Caco-2 (cell line): ENCODE measurements around the gene ADGRB3. TPM values are rescaled to one million over a fixed set of nuclear protein-coding genes. Genes with fewer than 3 reads are reported as not detected.

Source experiments
- BruUV-seq: library from RNA; stranded (reverse); fragments of 400-500 nt; replicated peaks from 2 replicates; lab custom pipeline; 2021; lab: Mats Ljungman, UMichigan
- CTCF ChIA-PET: fragments of 300-600 bp; sonication (Branson Sonifier 250); formaldehyde crosslinking; loops from one replicate; lab custom pipeline; 2022; ENCODE audit warnings: antibody characterized with exemption; lab: Charles Lee
- POLR2A ChIA-PET: fragments of 300-600 bp; sonication (Branson Sonifier 250); formaldehyde crosslinking; loops from one replicate; lab custom pipeline; 2022; ENCODE audit warnings: antibody characterized with exemption; lab: Charles Lee
- DNase-seq, 2 experiments: peaks; one replicate each; pipeline versions ENCODE4 v3.0.0 to v3.0.0-alpha.2; 2020 to 2022
- H3K27me3 ChIP-seq: replicated peaks from 2 replicates; pipeline ENCODE4 v1.6.0; 2011; ENCODE audit warnings: low read length; ENCODE audit not compliant: control insufficient read depth, insufficient read depth
- H3K36me3 ChIP-seq: 2 replicates; pipeline ENCODE4 v1.5.1; 2011; ENCODE audit warnings: low read length; ENCODE audit not compliant: control insufficient read depth, insufficient read depth
- H3K4me1 ChIP-seq: fragments of 250-450 bp; sonication (Bioruptor Pico); 2 replicates; pipeline ENCODE4 v1.5.1; 2020; ENCODE audit warnings: mild to moderate bottlenecking
- H3K4me3 ChIP-seq: 2 replicates; pipeline ENCODE4 v1.5.1; 2011; ENCODE audit warnings: low read depth, mild to moderate bottlenecking, control low read depth, low read length
- H3K9me3 ChIP-seq: fragments of 250-450 bp; sonication (Bioruptor Pico); 2 replicates; pipeline ENCODE4 v1.5.1; 2020; ENCODE audit warnings: mild to moderate bottlenecking, moderate library complexity
- H3K27ac Mint-ChIP-seq: one replicate; pipeline ENCODE4 v1.8.0; 2022; ENCODE audit warnings: mixed read lengths; ENCODE audit not compliant: unreplicated experiment
- H3K27me3 Mint-ChIP-seq: one replicate; pipeline ENCODE4 v1.8.0; 2022; ENCODE audit warnings: mixed read lengths; ENCODE audit not compliant: insufficient read depth, unreplicated experiment
- H3K36me3 Mint-ChIP-seq: one replicate; pipeline ENCODE4 v1.8.0; 2022; ENCODE audit warnings: mild to moderate bottlenecking, mixed read lengths; ENCODE audit not compliant: insufficient read depth, unreplicated experiment
- H3K4me1 Mint-ChIP-seq: one replicate; pipeline ENCODE4 v1.8.0; 2022; ENCODE audit warnings: low read depth, mixed read lengths; ENCODE audit not compliant: unreplicated experiment
- H3K4me3 Mint-ChIP-seq: one replicate; pipeline ENCODE4 v1.8.0; 2022; ENCODE audit warnings: mild to moderate bottlenecking, moderate library complexity, mixed read lengths; ENCODE audit not compliant: unreplicated experiment
- H3K9me3 Mint-ChIP-seq: one replicate; pipeline ENCODE4 v1.8.0; 2022; ENCODE audit warnings: mixed read lengths; ENCODE audit not compliant: unreplicated experiment
- intact Hi-C: fragments of 100-400 bp; cut with micrococcal nuclease; formaldehyde crosslinking; loops from one replicate; pipeline ENCODE4 v1.10.0; 2022; ENCODE audit not compliant: unreplicated experiment
- total RNA-seq: library from RNA; stranded (reverse); gene quantifications from 2 replicates; pipeline ENCODE4 v1.2.3, GENCODE V29; 2022
- TF ChIP-seq, protein P1 (sequence below), 2 experiments: fragments of 200-600 bp in 1 of 2; IDR thresholded peaks; 1 replicate in 1 of 2; 2 replicates in 1 of 2; pipeline versions ENCODE4 v1.5.1 to v1.8.0; 2011 to 2022; ENCODE audit warnings: antibody characterized with exemption in 1 of 2, control low read depth in 1 of 2, inconsistent platforms in 1 of 2, low read depth in 1 of 2, low read length in 1 of 2, mild to moderate bottlenecking in 1 of 2, moderate library complexity in 1 of 2; ENCODE audit not compliant: insufficient read depth in 1 of 2, severe bottlenecking in 1 of 2, unreplicated experiment in 1 of 2

Gene ADGRB3
- total RNA-seq, 1 experiment from 2014 or later = 0.18 TPM

DNA sequence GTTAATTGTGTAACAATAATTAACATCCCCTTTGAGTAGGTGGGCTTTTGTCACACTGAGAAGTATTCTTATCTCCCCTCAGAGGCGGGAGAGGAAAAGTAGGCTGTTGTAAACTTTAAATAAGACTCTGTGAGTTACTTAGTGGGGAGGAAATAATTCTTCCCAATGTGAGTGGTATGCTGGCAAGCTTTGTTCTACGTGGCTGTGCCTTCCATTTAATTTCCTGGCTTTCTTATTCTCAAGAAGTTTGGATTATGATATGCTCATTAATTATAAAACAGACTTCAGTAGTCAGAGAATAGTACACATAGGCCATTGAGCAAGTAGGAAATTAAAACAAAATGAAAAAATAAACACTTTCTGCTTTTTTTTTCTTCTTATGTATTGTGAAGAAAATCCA lies 19.1 kb downstream of the ADGRB3 start:
- POLR2A ChIA-PET = no interaction called here
- no peaks in the 10 kb centered on the region for H3K4me1 ChIP-seq
- H3K36me3 Mint-ChIP-seq = no peaks in the 10 kb centered on the region
- intact Hi-C loops = no loop called here
- BruUV-seq = no TSS peak
- no peak for DNase-seq
- no peaks in the 10 kb centered on the region for H3K27me3 Mint-ChIP-seq
- TF ChIP-seq, protein P1, sequence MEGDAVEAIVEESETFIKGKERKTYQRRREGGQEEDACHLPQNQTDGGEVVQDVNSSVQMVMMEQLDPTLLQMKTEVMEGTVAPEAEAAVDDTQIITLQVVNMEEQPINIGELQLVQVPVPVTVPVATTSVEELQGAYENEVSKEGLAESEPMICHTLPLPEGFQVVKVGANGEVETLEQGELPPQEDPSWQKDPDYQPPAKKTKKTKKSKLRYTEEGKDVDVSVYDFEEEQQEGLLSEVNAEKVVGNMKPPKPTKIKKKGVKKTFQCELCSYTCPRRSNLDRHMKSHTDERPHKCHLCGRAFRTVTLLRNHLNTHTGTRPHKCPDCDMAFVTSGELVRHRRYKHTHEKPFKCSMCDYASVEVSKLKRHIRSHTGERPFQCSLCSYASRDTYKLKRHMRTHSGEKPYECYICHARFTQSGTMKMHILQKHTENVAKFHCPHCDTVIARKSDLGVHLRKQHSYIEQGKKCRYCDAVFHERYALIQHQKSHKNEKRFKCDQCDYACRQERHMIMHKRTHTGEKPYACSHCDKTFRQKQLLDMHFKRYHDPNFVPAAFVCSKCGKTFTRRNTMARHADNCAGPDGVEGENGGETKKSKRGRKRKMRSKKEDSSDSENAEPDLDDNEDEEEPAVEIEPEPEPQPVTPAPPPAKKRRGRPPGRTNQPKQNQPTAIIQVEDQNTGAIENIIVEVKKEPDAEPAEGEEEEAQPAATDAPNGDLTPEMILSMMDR (IDR thresholded peaks at IDR 0.05; ENCODE audit: insufficient read depth in 1 of 2, low read depth in 1 of 2, low read length in 1 of 2, severe bottlenecking in 1 of 2, unreplicated experiment in 1 of 2) = no peak
- H3K36me3 ChIP-seq = no peaks in the 10 kb centered on the region
- H3K9me3 Mint-ChIP-seq = no peaks in the 10 kb centered on the region
- H3K4me3 Mint-ChIP-seq = no peak overlapping the region
- no peaks in the 10 kb centered on the region for H3K27me3 ChIP-seq
- H3K4me3 ChIP-seq = no peak overlapping the region
- no peaks in the 10 kb centered on the region for H3K4me1 Mint-ChIP-seq
- CTCF ChIA-PET = no interaction called here
- H3K9me3 ChIP-seq = no peaks in the 10 kb centered on the region
- no peak overlapping the region for H3K27ac Mint-ChIP-seq

DNA sequence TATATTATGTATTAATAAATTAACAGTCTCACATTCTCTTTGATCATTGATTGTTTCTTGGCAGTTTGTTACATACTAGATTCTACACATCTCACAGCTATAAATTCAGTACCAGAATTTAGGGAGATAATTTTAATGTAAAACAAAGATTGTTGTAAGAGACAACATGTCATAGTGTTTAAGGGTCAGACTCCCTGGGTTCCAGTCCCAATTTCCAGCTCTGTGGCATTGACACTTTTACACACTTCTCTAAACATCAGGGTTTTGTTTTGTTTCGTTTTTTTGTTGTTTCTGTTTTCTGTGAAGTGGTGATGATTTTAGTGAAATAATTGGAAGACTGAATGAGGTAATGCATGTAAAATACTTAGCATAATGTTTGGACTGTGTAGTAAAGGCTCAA lies 19.9 kb downstream of the ADGRB3 start:
- Histone ChIP-seq H3K4me1 (no peaks in the 10 kb centered on the region), H3K27me3 (no peaks in the 10 kb centered on the region), H3K4me3 (no peak overlapping the region), H3K36me3 (no peaks in the 10 kb centered on the region), H3K9me3 (no peaks in the 10 kb centered on the region)
- H3K4me1 Mint-ChIP-seq = no peaks in the 10 kb centered on the region
- H3K27ac Mint-ChIP-seq = no peak overlapping the region
- BruUV-seq = no TSS peak
- no peaks in the 10 kb centered on the region for H3K36me3 Mint-ChIP-seq
- TF ChIP-seq, protein P1 (IDR thresholded peaks at IDR 0.05; ENCODE audit: insufficient read depth in 1 of 2, low read depth in 1 of 2, low read length in 1 of 2, severe bottlenecking in 1 of 2, unreplicated experiment in 1 of 2) = no peak
- no peak overlapping the region for H3K4me3 Mint-ChIP-seq
- ChIA-PET POLR2A (no interaction called here), CTCF (no interaction called here)
- DNase-seq = no peak
- no peaks in the 10 kb centered on the region for H3K9me3 Mint-ChIP-seq
- intact Hi-C loops = no loop called here
- no peaks in the 10 kb centered on the region for H3K27me3 Mint-ChIP-seq

DNA sequence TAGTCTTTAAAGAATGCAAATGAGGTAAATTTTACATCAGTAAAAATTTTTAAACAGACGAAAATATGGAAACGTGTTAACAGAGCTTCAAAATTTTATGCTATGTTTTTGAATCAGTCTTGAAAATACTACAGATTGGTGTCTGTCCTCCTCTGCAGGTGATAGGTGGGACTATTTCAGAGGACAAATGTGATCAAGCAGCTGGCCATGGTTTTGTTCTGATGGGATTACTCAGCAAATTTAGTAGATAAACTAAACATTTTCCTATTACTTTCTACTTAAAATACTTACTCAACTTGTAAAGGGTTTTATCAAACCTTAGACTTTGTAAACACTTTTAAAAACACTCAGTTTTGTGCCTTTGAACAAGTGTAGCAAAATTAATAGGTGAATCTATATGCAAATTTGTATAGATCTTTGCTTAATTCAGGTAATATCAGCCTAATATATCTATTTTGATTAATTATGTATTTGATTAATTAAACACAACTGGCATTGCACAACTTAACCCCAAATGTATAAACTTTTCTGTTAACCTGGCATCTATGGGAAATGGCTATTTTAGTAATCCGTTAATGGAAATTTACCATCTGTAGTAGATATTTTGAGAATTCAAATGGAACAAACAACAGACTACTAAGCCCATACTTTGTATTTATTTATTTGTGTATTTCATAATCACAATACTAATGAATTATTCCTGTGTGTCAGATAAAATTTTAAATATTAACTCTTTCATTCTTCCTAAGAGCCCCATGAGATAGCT lies 22.5 kb downstream of the ADGRB3 start:
- Mint-ChIP-seq H3K9me3 (no peaks in the 10 kb centered on the region), H3K27ac (no peak overlapping the region), H3K27me3 (peaks cover 4% of the 10 kb centered on the region), H3K4me3 (no peak overlapping the region), H3K4me1 (no peaks in the 10 kb centered on the region), H3K36me3 (no peaks in the 10 kb centered on the region)
- TF ChIP-seq, protein P1 (IDR thresholded peaks at IDR 0.05; ENCODE audit: insufficient read depth in 1 of 2, low read depth in 1 of 2, low read length in 1 of 2, severe bottlenecking in 1 of 2, unreplicated experiment in 1 of 2) = no peak
- DNase-seq = no peak
- intact Hi-C loops = no loop called here
- no peaks in the 10 kb centered on the region for H3K27me3 ChIP-seq
- ChIA-PET CTCF (no interaction called here), POLR2A (no interaction called here)
- no peaks in the 10 kb centered on the region for H3K36me3 ChIP-seq
- BruUV-seq = no TSS peak
- H3K4me3 ChIP-seq = no peak overlapping the region
- no peaks in the 10 kb centered on the region for H3K4me1 ChIP-seq
- H3K9me3 ChIP-seq = no peaks in the 10 kb centered on the region
